ENCODE data around the gene RPL39L. TPM values are rescaled to one million over a fixed set of nuclear protein-coding genes. Genes with fewer than 3 reads are reported as not detected.

Gene RPL39L
- total and polyA plus RNA-seq, 10 of the 15 experiments (the other 5 are each of a cell fraction or from before 2014, with no cell fraction given), result 12.5 to 67.8 (median 31.3) TPM

DNA sequence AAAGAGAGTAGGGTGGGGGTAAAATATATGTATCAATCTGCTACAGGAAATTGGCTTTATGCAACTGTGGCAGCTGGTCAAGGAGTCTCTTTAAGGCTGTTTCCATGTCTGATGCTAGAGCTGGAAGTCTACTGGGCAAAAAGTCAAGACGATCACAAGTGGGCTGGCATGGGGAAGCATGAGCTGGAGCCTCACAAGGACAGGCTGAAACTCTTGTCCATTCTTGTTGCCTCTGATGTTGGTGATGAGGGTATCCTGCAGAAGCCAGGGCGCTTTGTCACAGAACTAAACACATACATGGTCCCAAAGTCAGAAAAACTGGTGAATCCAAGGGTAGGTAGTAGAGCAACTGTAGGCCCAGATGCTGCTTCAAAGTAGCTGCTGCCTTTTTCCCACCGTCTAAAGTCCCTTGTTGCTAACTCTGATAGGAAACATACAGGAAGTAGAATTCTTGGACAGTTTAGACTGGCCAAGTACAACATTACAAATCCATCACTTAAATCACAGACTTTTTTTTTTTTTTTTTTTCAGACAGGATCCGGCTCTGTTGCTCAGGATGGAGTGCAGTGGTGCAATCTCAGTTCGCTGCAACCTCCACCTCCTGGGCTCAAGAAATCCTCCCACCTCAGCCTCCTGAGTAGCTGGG is 54.2 kb downstream of the RPL39L start:
- TF ChIP-seq GATAD2B (conservative IDR thresholded peaks at IDR 0.05; ENCODE audit: low read depth), result no peak
- TF ChIP-seq YY1 (IDR thresholded peaks at IDR 0.05; ENCODE audit: low read depth, low read length), result no peak
- TF ChIP-seq, protein P1, sequence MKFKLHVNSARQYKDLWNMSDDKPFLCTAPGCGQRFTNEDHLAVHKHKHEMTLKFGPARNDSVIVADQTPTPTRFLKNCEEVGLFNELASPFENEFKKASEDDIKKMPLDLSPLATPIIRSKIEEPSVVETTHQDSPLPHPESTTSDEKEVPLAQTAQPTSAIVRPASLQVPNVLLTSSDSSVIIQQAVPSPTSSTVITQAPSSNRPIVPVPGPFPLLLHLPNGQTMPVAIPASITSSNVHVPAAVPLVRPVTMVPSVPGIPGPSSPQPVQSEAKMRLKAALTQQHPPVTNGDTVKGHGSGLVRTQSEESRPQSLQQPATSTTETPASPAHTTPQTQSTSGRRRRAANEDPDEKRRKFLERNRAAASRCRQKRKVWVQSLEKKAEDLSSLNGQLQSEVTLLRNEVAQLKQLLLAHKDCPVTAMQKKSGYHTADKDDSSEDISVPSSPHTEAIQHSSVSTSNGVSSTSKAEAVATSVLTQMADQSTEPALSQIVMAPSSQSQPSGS (IDR thresholded peaks at IDR 0.05; ENCODE audit: low read length), result no peak
- TF ChIP-seq MTA3 (IDR thresholded peaks at IDR 0.05; ENCODE audit: borderline replicate concordance, low read length), result no peak
- no peak for TF ChIP-seq MYB (IDR thresholded peaks at IDR 0.05; ENCODE audit: borderline replicate concordance, low read depth, low read length)
- TF ChIP-seq ZNF217 (IDR thresholded peaks at IDR 0.05), result no peak
- TF ChIP-seq BRCA1 (IDR thresholded peaks at IDR 0.05; ENCODE audit: low read depth, low read length), result no peak
- TF ChIP-seq, protein P2, sequence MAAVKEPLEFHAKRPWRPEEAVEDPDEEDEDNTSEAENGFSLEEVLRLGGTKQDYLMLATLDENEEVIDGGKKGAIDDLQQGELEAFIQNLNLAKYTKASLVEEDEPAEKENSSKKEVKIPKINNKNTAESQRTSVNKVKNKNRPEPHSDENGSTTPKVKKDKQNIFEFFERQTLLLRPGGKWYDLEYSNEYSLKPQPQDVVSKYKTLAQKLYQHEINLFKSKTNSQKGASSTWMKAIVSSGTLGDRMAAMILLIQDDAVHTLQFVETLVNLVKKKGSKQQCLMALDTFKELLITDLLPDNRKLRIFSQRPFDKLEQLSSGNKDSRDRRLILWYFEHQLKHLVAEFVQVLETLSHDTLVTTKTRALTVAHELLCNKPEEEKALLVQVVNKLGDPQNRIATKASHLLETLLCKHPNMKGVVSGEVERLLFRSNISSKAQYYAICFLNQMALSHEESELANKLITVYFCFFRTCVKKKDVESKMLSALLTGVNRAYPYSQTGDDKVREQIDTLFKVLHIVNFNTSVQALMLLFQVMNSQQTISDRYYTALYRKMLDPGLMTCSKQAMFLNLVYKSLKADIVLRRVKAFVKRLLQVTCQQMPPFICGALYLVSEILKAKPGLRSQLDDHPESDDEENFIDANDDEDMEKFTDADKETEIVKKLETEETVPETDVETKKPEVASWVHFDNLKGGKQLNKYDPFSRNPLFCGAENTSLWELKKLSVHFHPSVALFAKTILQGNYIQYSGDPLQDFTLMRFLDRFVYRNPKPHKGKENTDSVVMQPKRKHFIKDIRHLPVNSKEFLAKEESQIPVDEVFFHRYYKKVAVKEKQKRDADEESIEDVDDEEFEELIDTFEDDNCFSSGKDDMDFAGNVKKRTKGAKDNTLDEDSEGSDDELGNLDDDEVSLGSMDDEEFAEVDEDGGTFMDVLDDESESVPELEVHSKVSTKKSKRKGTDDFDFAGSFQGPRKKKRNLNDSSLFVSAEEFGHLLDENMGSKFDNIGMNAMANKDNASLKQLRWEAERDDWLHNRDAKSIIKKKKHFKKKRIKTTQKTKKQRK (IDR thresholded peaks at IDR 0.05; ENCODE audit: low read depth, low read length), result no peak
- TF ChIP-seq FOS (IDR thresholded peaks at IDR 0.05; ENCODE audit: borderline replicate concordance, extremely low read depth, insufficient read length), result no peak
- FAIRE-seq, result no peak
- H3K9me3 ChIP-seq (replicated peaks; ENCODE audit: control insufficient read depth, insufficient read depth, low read length), result peaks cover 5% of the 10 kb centered on the region; the same call in 2 of the 3 replicates
- ChIA-PET CTCF (interaction anchor here (0.6 to 1.7 kb wide), 5 partner anchors 16 to 44 kb away, joined by 4 to 5 read pairs (median 4); no protein-coding TSS in a partner anchor), SMC1A (ENCODE audit: uncharacterized antibody, unreplicated experiment) (interaction anchor here (1.1 to 1.3 kb wide), 2 partner anchors 19 to 22 kb away, joined by 4 to 5 read pairs; no protein-coding TSS in a partner anchor), POLR2A (interaction anchor here (0.7 to 1.4 kb wide), 2 partner anchors 10 to 33 kb away, joined by 3 read pairs; no protein-coding TSS in a partner anchor), RAD21 (ENCODE audit: unreplicated experiment) (interaction anchor here (0.9 to 1.6 kb wide), 2 partner anchors 29 to 236 kb away, joined by 3 to 4 read pairs; no protein-coding TSS in a partner anchor)
- in situ Hi-C loops (cut with MboI), result no loop called here
- H4K20me1 ChIP-seq (ENCODE audit: control insufficient read depth, insufficient read depth), result no peaks in the 10 kb centered on the region
- intact Hi-C loops (cut with micrococcal nuclease; ENCODE audit: unreplicated experiment), result no loop called here
- no TSS peak for BruUV-seq (replicated peaks)
- no peak overlapping the region for H3K4me2 ChIP-seq (ENCODE audit: control insufficient read depth, insufficient read depth)
- DNase-seq (ENCODE audit: low read depth, low spot score), result no peak
- no peak overlapping the region for H2AFZ ChIP-seq (ENCODE audit: control insufficient read depth, low read depth, low read length)
- no peak overlapping the region for H3K4me3 ChIP-seq
- no peaks in the 10 kb centered on the region for H3K79me2 ChIP-seq (ENCODE audit: control insufficient read depth, insufficient read depth, low read length)
- 89% methylated on average over 5 of the region's 5 CpGs for WGBS (ENCODE audit: insufficient coverage, insufficient replicate concordance, low lambda C conversion rate, missing lambda C conversion rate)
- H3K4me1 ChIP-seq (ENCODE audit: control insufficient read depth, insufficient read depth, low read length), result no peaks in the 10 kb centered on the region
- ATAC-seq, result no peak
- no peaks in the 10 kb centered on the region for H3K36me3 ChIP-seq (ENCODE audit: control insufficient read depth in 2 of 2, insufficient read depth in 2 of 2, low read length in 1 of 2)
- no peaks in the 10 kb centered on the region for H3K27me3 ChIP-seq (replicated peaks in 1 of 2; ENCODE audit: control insufficient read depth in 2 of 2, insufficient read depth in 2 of 2, low read length in 1 of 2)
- no peak overlapping the region for H3K9ac ChIP-seq (ENCODE audit: control insufficient read depth, insufficient read depth, low read length)
- H3K27ac ChIP-seq (ENCODE audit: control insufficient read depth, insufficient read depth), result no peak overlapping the region

Measured in GM12878 (cell line).